ENCODE measurements around the gene NKX6-2.

The NKX6-2 gene

GRCh38 chr10:132785723-132786475, at the start of gene NKX6-2:
NKX6-2 (minus strand) TSS chr10:132786147; CDS start chr10:132785948, 199 bp downstream.
- no peak within 1 kb of the TSS for H2AFZ ChIP-seq (ENCODE audit: low read depth)
- no peaks in the 10 kb centered on the region for H4K20me1 ChIP-seq (ENCODE audit: insufficient read depth)
- TF ChIP-seq, protein P1, sequence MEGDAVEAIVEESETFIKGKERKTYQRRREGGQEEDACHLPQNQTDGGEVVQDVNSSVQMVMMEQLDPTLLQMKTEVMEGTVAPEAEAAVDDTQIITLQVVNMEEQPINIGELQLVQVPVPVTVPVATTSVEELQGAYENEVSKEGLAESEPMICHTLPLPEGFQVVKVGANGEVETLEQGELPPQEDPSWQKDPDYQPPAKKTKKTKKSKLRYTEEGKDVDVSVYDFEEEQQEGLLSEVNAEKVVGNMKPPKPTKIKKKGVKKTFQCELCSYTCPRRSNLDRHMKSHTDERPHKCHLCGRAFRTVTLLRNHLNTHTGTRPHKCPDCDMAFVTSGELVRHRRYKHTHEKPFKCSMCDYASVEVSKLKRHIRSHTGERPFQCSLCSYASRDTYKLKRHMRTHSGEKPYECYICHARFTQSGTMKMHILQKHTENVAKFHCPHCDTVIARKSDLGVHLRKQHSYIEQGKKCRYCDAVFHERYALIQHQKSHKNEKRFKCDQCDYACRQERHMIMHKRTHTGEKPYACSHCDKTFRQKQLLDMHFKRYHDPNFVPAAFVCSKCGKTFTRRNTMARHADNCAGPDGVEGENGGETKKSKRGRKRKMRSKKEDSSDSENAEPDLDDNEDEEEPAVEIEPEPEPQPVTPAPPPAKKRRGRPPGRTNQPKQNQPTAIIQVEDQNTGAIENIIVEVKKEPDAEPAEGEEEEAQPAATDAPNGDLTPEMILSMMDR (conservative IDR thresholded peaks at IDR 0.05; ENCODE audit: low read depth, low read length), result no peak
- H3K79me2 ChIP-seq (ENCODE audit: insufficient read depth, low read depth), result no peaks in the 10 kb centered on the region
- no peak within 1 kb of the TSS for H3K27ac ChIP-seq
- no peak within 1 kb of the TSS for H3K9ac ChIP-seq
- H3K27me3 ChIP-seq (ENCODE audit: insufficient read depth, low read depth), result no peaks in the 10 kb centered on the region; the same call in 1 of the 2 replicates
- H3K4me2 ChIP-seq, result no peak within 1 kb of the TSS
- no peak within 1 kb of the TSS for H3K4me3 ChIP-seq (IDR thresholded peaks at IDR 0.05; ENCODE audit: insufficient read depth, low read depth, low read length)
- no peaks in the 10 kb centered on the region for H3K36me3 ChIP-seq (ENCODE audit: insufficient read depth)
- H3K4me1 ChIP-seq (ENCODE audit: low read depth, poor library complexity, severe bottlenecking), result no peaks in the 10 kb centered on the region

DNA sequence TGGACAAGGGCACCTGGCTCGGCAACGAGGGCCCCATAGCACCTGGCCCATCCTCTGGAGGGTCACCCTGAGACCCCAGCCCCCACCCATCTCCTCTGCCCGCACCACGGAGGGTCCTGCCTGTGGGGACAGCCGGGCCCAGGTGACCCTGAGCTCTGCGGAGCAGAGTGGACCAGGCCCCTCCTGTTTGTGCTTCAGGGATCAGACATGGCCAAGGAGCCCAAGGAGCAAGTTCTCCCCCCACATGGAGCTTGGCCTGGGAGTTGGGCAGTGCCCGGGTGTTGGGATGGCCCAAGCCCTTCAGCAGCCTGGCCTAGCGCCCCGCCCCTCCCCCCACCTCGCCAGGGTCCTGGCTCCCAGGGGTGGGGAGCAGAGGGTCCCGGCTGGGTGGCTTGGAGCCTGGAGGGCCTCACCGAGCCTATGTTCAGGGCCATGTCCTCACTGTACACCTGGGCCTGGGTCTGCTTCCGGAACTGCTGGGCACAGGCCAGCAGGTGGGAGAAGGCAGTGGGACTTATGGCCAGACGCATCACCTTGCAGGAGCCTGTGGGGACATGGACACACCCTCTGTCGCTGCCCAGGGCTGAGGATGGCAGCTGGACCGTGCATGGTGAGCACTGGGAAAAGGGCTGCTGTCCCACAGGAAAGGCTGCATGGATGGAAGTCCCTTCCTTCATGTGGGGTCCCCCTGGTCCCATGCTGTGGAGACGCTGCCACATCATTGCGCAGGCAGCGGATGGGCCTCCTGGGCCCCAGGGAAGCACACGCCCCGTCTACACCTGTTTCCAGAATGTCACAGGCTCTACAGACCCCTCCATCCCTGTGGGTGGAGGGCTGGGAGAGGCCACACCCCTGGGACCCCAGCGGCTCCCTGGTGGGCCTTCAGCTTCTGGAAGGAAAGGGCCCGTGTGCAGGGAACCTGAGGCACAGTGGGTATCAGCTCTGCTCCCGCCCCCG, 49.2 kb upstream of the NKX6-2 start:
- Histone ChIP-seq H3K4me3 (IDR thresholded peaks at IDR 0.05; ENCODE audit: insufficient read depth, low read depth, low read length) (no peak overlapping the region), H3K27ac (no peak overlapping the region), H3K36me3 (ENCODE audit: insufficient read depth) (no peaks in the 10 kb centered on the region), H3K27me3 (ENCODE audit: insufficient read depth, low read depth) (peaks cover 26% of the 10 kb centered on the region; the same call in 1 of the 2 replicates), H3K4me1 (ENCODE audit: low read depth, poor library complexity, severe bottlenecking) (no peaks in the 10 kb centered on the region), H3K4me2 (no peak overlapping the region), H4K20me1 (ENCODE audit: insufficient read depth) (no peaks in the 10 kb centered on the region), H3K79me2 (ENCODE audit: insufficient read depth, low read depth) (no peaks in the 10 kb centered on the region), H2AFZ (ENCODE audit: low read depth) (no peak overlapping the region), H3K9ac (no peak overlapping the region)
- TF ChIP-seq, protein P1 (conservative IDR thresholded peaks at IDR 0.05; ENCODE audit: low read depth, low read length), result no peak

GRCh38 chr10:132834311-132834761, 48.4 kb upstream of the NKX6-2 start:
- Histone ChIP-seq H3K4me3 (IDR thresholded peaks at IDR 0.05; ENCODE audit: insufficient read depth, low read depth, low read length) (no peak overlapping the region), H3K4me2 (no peak overlapping the region), H3K27me3 (ENCODE audit: insufficient read depth, low read depth) (peaks cover 27% of the 10 kb centered on the region), H4K20me1 (ENCODE audit: insufficient read depth) (no peaks in the 10 kb centered on the region), H3K27ac (no peak overlapping the region), H3K4me1 (ENCODE audit: low read depth, poor library complexity, severe bottlenecking) (no peaks in the 10 kb centered on the region), H3K36me3 (ENCODE audit: insufficient read depth) (no peaks in the 10 kb centered on the region), H2AFZ (ENCODE audit: low read depth) (no peak overlapping the region), H3K9ac (no peak overlapping the region), H3K79me2 (ENCODE audit: insufficient read depth, low read depth) (no peaks in the 10 kb centered on the region)
- TF ChIP-seq, protein P1 (conservative IDR thresholded peaks at IDR 0.05; ENCODE audit: low read depth, low read length), result no peak

DNA sequence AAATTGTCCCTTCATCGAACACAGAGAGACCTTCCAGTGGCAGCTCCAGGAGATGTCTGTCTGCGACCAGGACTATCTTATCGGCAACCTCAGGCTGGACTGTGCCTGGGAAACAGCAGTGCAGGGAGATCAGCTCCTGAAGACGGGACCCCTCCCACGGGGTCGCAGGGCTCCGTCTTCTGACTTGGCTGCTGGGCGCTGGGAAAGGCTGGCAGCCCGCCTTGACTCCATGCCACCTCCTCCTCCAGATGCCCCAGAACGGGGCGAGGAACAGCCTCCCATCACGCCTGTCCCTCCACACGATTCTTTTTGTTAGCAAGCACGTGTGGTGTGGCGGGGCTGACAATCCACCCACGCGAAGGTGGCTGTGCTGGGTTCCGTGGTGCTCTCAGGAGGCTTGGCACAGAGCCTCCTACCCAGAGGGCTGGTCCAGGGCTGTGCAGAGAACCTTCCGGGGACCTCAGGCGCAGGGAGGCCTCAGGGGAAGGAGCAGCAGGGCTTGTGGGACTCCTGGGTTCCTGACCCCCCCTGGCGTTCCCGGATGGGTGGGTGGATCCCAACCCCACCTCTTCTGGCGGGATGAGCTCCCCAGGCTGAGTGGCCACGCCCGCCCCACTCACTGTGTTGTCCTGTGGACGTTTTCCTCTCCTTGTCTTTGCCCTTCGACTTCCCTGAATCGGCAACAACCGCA, 47.6 kb upstream of the NKX6-2 start:
- no peaks in the 10 kb centered on the region for H3K79me2 ChIP-seq (ENCODE audit: insufficient read depth, low read depth)
- no peaks in the 10 kb centered on the region for H4K20me1 ChIP-seq (ENCODE audit: insufficient read depth)
- H3K36me3 ChIP-seq (ENCODE audit: insufficient read depth), result no peaks in the 10 kb centered on the region
- no peaks in the 10 kb centered on the region for H3K4me1 ChIP-seq (ENCODE audit: low read depth, poor library complexity, severe bottlenecking)
- H3K27ac ChIP-seq, result no peak overlapping the region
- no peak overlapping the region for H2AFZ ChIP-seq (ENCODE audit: low read depth)
- TF ChIP-seq, protein P1 (conservative IDR thresholded peaks at IDR 0.05; ENCODE audit: low read depth, low read length), result no peak
- H3K27me3 ChIP-seq (ENCODE audit: insufficient read depth, low read depth), result peaks cover 29% of the 10 kb centered on the region
- no peak overlapping the region for H3K4me2 ChIP-seq
- H3K4me3 ChIP-seq (IDR thresholded peaks at IDR 0.05; ENCODE audit: insufficient read depth, low read depth, low read length), result no peak overlapping the region
- no peak overlapping the region for H3K9ac ChIP-seq
